OCI-LY3 (cell line): Measurements from ENCODE around the gene UBE2L3.

ENCODE experiments used
- H2AFZ ChIP-seq: fragments of 200-600, 300-600 bp; shearing (Covaris generic); 2 replicates; pipeline ENCODE4 v1.6.0; 2014; ENCODE audit warnings: antibody characterized with exemption, low read depth, low read length
- H3K27ac ChIP-seq: fragments of 200-600, 300-600 bp; sonication (generic); 2 replicates; pipeline ENCODE4 v1.5.1; 2014; ENCODE audit warnings: mild to moderate bottlenecking, low read length, moderate library complexity, mixed read lengths
- H3K27me3 ChIP-seq: fragments of 200-600, 300-600 bp; sonication (generic); 2 replicates; pipeline ENCODE4 v1.6.1; 2014; ENCODE audit warnings: low read depth, low read length, mixed read lengths
- H3K36me3 ChIP-seq: fragments of 200-600, 300-600 bp; sonication (generic); replicated peaks from 2 replicates; pipeline ENCODE3; 2014; ENCODE audit warnings: low read depth, low read length, mixed read lengths
- H3K4me1 ChIP-seq: fragments of 300-600, 200-600 bp; sonication (generic); 2 replicates; pipeline ENCODE4 v1.6.1; 2014; ENCODE audit warnings: low read length, mixed read lengths
- H3K4me2 ChIP-seq: fragments of 200-600, 300-600 bp; sonication (generic); 2 replicates; pipeline ENCODE4 v1.6.1; 2014; ENCODE audit warnings: low read length, mixed read lengths
- H3K4me3 ChIP-seq: fragments of 300-600, 200-600 bp; sonication (generic); 2 replicates; pipeline ENCODE4 v1.5.1; 2014; ENCODE audit warnings: antibody characterized with exemption, mild to moderate bottlenecking, low read length, moderate library complexity
- H3K79me2 ChIP-seq: fragments of 300-600, 200-600 bp; shearing (Covaris generic); 2 replicates; pipeline ENCODE4 v1.6.1; 2014; ENCODE audit warnings: mild to moderate bottlenecking, low read length, mixed read lengths
- H3K9ac ChIP-seq: fragments of 300-600, 200-600 bp; shearing (Covaris generic); 2 replicates; pipeline ENCODE4 v1.6.0; 2014; ENCODE audit warnings: mild to moderate bottlenecking, low read length, moderate library complexity
- H3K9me3 ChIP-seq: fragments of 200-600, 300-600 bp; shearing (Covaris generic); 2 replicates; pipeline ENCODE4 v1.6.1; 2014; ENCODE audit warnings: low read length, mixed read lengths; ENCODE audit not compliant: insufficient read depth
- H4K20me1 ChIP-seq: fragments of 200-600, 300-600 bp; sonication (generic); 2 replicates; pipeline ENCODE4 v1.6.1; 2016; ENCODE audit warnings: low read length, mixed read lengths; ENCODE audit not compliant: insufficient read depth
- CTCF ChIP-seq: fragments of 200-600, 300-600 bp; sonication (generic); IDR thresholded peaks from 2 replicates; pipeline ENCODE4 v1.5.1; 2014; ENCODE audit warnings: antibody characterized with exemption, low read length, low read depth
- EZH2phosphoT487 ChIP-seq: fragments of 200-600 bp; shearing (Covaris generic); IDR thresholded peaks from 2 replicates; pipeline ENCODE4 v1.6.1; 2018; ENCODE audit warnings: antibody characterized with exemption, mixed run types, low read depth

Gene UBE2L3

GRCh38 chr22:21628386-21629254 lies 61.1 kb downstream of the UBE2L3 start:
- Histone ChIP-seq H3K4me3 (peak overlapping the region; percentile 90), H3K27ac (peak overlapping the region; percentile 83), H3K4me1 (peaks cover 16% of the 10 kb centered on the region), H3K27me3 (no peaks in the 10 kb centered on the region), H3K9me3 (no peaks in the 10 kb centered on the region), H4K20me1 (peaks cover 14% of the 10 kb centered on the region; the same call in 1 of the 2 replicates), H3K79me2 (peaks cover 61% of the 10 kb centered on the region), H3K4me2 (peak overlapping the region; percentile 87), H2AFZ (no peak overlapping the region), H3K36me3 (peaks cover 30% of the 10 kb centered on the region), H3K9ac (peak overlapping the region; percentile 96; the same call in 1 of the 2 replicates)
- TF ChIP-seq CTCF (no peak), EZH2phosphoT487 (no peak)

GRCh38 chr22:21629255-21630149 lies 62.0 kb downstream of the UBE2L3 start, which contains the start of gene YDJC:
Gene YDJC (minus strand): TSS chr22:21630022. CDS start chr22:21630014, 8 bp downstream.
- Histone ChIP-seq H3K79me2 (peaks cover 52% of the 10 kb centered on the region), H3K27me3 (no peaks in the 10 kb centered on the region), H3K36me3 (peaks cover 26% of the 10 kb centered on the region), H4K20me1 (peaks cover 10% of the 10 kb centered on the region; the same call in 1 of the 2 replicates), H3K4me2 (peak within 1 kb of the TSS; percentile 87), H3K9ac (peak within 1 kb of the TSS; percentile 96), H3K4me1 (peaks cover 16% of the 10 kb centered on the region), H3K9me3 (no peaks in the 10 kb centered on the region), H3K4me3 (peak within 1 kb of the TSS; percentile 90), H3K27ac (peak within 1 kb of the TSS; percentile 83), H2AFZ (0 out of 2 replicates have a peak within 1 kb of the TSS, but pooled peaks have one; percentile 37)
- TF ChIP-seq EZH2phosphoT487 = no peak
- peak; percentile 71 for TF ChIP-seq CTCF

- TF ChIP-seq EZH2phosphoT487 (no peak), CTCF (no peak)
- peaks cover 4% of the 10 kb centered on the region; the same call in 1 of the 2 replicates for H4K20me1 ChIP-seq
- peaks cover 26% of the 10 kb centered on the region for H3K36me3 ChIP-seq
- H3K27me3 ChIP-seq = no peaks in the 10 kb centered on the region
- H3K4me1 ChIP-seq = peaks cover 11% of the 10 kb centered on the region
- H3K9me3 ChIP-seq = no peaks in the 10 kb centered on the region
- H3K4me3 ChIP-seq = no peak overlapping the region
- no peak overlapping the region for H3K4me2 ChIP-seq
- no peak overlapping the region for H3K9ac ChIP-seq
- H2AFZ ChIP-seq = no peak overlapping the region
- H3K27ac ChIP-seq = no peak overlapping the region
- peaks cover 38% of the 10 kb centered on the region for H3K79me2 ChIP-seq
Observed at GRCh38 chr22:21631025-21631424, 63.5 kb downstream of the UBE2L3 start.
